WTC11 (cell line): Measurements from ENCODE around the gene GNRH2. TPM values are rescaled to one million over a fixed set of nuclear protein-coding genes. Genes with fewer than 3 reads are reported as not detected.

ENCODE experiments used
- ESRRA ChIP-seq: sonication (generic); formaldehyde crosslinking; IDR thresholded peaks from 2 replicates; pipeline ENCODE4 v1.8.1; 2022; ENCODE audit warnings: mild to moderate bottlenecking, missing genetic modification reagents, borderline replicate concordance
- JAZF1 ChIP-seq: fragments of 250-450 bp; sonication (Bioruptor Pico); IDR thresholded peaks from 2 replicates; pipeline ENCODE4 v1.9.0; 2021; ENCODE audit warnings: moderate library complexity, mild to moderate bottlenecking, inconsistent platforms
- JUN ChIP-seq: sonication (generic); formaldehyde crosslinking; IDR thresholded peaks from 2 replicates; pipeline ENCODE4 v1.8.0; 2023; ENCODE audit warnings: mild to moderate bottlenecking, missing genetic modification reagents
- KAT7 ChIP-seq: sonication (generic); formaldehyde crosslinking; IDR thresholded peaks from 2 replicates; pipeline ENCODE4 v1.8.1; 2023; ENCODE audit warnings: missing genetic modification reagents, mild to moderate bottlenecking, borderline replicate concordance
- MXD4 ChIP-seq: fragments of 250-450 bp; sonication (Bioruptor Pico); IDR thresholded peaks from 2 replicates; pipeline ENCODE4 v1.8.0; 2021; ENCODE audit warnings: mild to moderate bottlenecking, moderate library complexity, borderline replicate concordance
- NFE2L1 ChIP-seq: sonication (generic); formaldehyde crosslinking; IDR thresholded peaks from 2 replicates; pipeline ENCODE4 v1.8.1; 2023; ENCODE audit warnings: missing genetic modification reagents
- TP53 ChIP-seq: sonication (generic); formaldehyde crosslinking; IDR thresholded peaks from 2 replicates; pipeline ENCODE4 v1.8.1; 2023; ENCODE audit warnings: mild to moderate bottlenecking, missing genetic modification reagents
- total RNA-seq: library from RNA; stranded (reverse); gene quantifications from 3 replicates; pipeline ENCODE4 v1.2.3, GENCODE V29; 2021
- TF ChIP-seq, protein P1 (sequence below): sonication (generic); formaldehyde crosslinking; IDR thresholded peaks from 2 replicates; pipeline ENCODE4 v1.8.0; 2022; ENCODE audit warnings: missing genetic modification reagents
- TF ChIP-seq, protein P2 (sequence below): sonication (generic); formaldehyde crosslinking; conservative IDR thresholded peaks from 2 replicates; pipeline ENCODE4 v1.8.1; 2023; ENCODE audit warnings: mild to moderate bottlenecking, low read depth, missing genetic modification reagents, moderate library complexity
- TF ChIP-seq, protein P3 (sequence below): sonication (generic); formaldehyde crosslinking; IDR thresholded peaks from 2 replicates; pipeline ENCODE4 v1.8.1; 2023; ENCODE audit warnings: mild to moderate bottlenecking, missing genetic modification reagents, moderate library complexity
- TF ChIP-seq, protein P4 (sequence below): fragments of 250-450 bp; sonication (Bioruptor Pico); conservative IDR thresholded peaks from 2 replicates; pipeline ENCODE4 v1.9.0; 2021; ENCODE audit warnings: mild to moderate bottlenecking
- TF ChIP-seq, protein P5 (sequence below): sonication (generic); formaldehyde crosslinking; IDR thresholded peaks from 2 replicates; pipeline ENCODE4 v1.8.1; 2023; ENCODE audit warnings: mild to moderate bottlenecking, missing genetic modification reagents, borderline replicate concordance

GNRH2 gene
- total RNA-seq, 1 experiment from 2014 or later = 1.1 TPM

DNA sequence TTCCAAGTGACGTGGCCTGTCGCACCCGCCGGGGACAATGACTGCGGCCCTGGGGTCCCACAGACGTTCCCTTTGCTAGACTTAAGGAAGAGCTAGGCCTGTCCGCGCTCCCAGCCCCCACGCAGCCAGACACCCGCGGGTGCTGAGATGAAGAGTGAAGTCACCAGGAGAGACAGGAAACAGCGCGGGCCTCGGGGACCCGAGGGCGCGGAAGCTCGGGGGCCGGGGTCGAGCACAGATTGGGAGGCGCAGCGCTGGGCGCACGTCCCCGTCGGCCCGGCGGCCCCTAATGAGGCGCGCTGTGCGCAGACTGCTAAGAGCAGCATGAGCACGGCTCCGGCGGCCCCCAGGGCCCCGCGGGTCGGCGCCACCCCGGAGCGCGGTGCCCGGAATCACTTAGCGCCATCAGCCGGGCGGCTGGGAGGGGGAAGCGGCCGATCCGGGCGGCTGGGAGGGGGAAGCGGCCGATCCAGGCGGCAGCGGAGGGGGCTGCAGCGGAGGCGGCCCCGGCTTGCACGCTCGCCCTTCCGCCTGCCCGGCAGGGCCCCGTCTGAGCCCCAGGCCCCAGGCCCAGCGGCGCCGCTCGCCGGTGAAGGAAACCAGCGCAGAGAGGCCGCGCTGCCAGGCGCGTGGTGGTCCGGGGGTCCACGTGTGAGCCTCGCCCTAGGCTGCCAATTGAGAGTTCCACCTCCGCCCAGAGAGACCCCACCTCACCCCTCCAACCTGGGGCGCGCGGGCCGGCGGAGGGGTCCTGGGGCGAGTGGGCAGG lies 49.4 kb downstream of the GNRH2 start (continued):
- TF ChIP-seq, protein P1, sequence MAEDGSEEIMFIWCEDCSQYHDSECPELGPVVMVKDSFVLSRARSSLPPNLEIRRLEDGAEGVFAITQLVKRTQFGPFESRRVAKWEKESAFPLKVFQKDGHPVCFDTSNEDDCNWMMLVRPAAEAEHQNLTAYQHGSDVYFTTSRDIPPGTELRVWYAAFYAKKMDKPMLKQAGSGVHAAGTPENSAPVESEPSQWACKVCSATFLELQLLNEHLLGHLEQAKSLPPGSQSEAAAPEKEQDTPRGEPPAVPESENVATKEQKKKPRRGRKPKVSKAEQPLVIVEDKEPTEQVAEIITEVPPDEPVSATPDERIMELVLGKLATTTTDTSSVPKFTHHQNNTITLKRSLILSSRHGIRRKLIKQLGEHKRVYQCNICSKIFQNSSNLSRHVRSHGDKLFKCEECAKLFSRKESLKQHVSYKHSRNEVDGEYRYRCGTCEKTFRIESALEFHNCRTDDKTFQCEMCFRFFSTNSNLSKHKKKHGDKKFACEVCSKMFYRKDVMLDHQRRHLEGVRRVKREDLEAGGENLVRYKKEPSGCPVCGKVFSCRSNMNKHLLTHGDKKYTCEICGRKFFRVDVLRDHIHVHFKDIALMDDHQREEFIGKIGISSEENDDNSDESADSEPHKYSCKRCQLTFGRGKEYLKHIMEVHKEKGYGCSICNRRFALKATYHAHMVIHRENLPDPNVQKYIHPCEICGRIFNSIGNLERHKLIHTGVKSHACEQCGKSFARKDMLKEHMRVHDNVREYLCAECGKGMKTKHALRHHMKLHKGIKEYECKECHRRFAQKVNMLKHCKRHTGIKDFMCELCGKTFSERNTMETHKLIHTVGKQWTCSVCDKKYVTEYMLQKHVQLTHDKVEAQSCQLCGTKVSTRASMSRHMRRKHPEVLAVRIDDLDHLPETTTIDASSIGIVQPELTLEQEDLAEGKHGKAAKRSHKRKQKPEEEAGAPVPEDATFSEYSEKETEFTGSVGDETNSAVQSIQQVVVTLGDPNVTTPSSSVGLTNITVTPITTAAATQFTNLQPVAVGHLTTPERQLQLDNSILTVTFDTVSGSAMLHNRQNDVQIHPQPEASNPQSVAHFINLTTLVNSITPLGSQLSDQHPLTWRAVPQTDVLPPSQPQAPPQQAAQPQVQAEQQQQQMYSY = no peak
- TF ChIP-seq TP53 (CRISPR knock-in tag) = peak; percentile 33; the same call in 1 of the 2 replicates
- TF ChIP-seq, protein P2, sequence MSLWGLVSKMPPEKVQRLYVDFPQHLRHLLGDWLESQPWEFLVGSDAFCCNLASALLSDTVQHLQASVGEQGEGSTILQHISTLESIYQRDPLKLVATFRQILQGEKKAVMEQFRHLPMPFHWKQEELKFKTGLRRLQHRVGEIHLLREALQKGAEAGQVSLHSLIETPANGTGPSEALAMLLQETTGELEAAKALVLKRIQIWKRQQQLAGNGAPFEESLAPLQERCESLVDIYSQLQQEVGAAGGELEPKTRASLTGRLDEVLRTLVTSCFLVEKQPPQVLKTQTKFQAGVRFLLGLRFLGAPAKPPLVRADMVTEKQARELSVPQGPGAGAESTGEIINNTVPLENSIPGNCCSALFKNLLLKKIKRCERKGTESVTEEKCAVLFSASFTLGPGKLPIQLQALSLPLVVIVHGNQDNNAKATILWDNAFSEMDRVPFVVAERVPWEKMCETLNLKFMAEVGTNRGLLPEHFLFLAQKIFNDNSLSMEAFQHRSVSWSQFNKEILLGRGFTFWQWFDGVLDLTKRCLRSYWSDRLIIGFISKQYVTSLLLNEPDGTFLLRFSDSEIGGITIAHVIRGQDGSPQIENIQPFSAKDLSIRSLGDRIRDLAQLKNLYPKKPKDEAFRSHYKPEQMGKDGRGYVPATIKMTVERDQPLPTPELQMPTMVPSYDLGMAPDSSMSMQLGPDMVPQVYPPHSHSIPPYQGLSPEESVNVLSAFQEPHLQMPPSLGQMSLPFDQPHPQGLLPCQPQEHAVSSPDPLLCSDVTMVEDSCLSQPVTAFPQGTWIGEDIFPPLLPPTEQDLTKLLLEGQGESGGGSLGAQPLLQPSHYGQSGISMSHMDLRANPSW = no peak
- TF ChIP-seq, protein P3, sequence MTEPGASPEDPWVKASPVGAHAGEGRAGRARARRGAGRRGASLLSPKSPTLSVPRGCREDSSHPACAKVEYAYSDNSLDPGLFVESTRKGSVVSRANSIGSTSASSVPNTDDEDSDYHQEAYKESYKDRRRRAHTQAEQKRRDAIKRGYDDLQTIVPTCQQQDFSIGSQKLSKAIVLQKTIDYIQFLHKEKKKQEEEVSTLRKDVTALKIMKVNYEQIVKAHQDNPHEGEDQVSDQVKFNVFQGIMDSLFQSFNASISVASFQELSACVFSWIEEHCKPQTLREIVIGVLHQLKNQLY (CRISPR knock-in tag) = no peak
- TF ChIP-seq MXD4 (CRISPR knock-in tag) = no peak
- no peak for TF ChIP-seq ESRRA (CRISPR knock-in tag)
- 0 out of 2 replicates have a peak, but pooled peaks have one; percentile 23 for TF ChIP-seq KAT7 (CRISPR knock-in tag)
- no peak for TF ChIP-seq NFE2L1
- TF ChIP-seq, protein P4, sequence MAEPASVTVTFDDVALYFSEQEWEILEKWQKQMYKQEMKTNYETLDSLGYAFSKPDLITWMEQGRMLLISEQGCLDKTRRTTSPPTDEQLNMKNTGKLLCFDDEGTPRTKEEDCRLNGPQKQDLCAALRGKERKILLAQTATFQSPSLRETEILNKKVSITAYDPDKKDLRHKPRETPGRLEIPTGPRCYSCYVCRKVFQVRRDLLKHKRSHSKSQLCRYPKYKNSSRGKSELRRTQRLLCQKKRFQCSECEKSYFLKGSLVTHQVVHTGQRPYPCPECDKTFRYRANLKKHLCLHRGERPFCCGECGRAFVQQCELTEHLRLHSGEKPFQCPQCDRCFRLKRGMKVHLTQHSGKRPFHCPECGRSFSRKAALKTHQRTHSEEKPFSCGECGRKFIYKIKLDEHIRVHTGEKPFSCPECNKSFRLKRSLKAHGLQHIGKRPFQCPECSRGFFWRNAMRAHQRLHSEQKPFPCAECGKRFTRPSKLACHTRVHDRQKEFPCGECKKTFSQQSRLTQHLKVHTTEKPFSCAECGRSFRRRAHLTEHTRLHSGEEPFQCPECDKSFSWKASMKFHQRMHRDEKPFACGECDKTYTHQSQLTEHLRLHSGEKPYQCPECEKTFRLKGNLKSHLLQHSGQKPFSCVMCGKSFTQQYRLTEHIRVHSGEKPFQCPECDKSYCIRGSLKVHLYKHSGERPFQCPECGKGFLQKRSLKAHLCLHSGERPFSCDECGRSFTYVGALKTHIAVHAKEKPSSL = no peak
- TF ChIP-seq, protein P5, sequence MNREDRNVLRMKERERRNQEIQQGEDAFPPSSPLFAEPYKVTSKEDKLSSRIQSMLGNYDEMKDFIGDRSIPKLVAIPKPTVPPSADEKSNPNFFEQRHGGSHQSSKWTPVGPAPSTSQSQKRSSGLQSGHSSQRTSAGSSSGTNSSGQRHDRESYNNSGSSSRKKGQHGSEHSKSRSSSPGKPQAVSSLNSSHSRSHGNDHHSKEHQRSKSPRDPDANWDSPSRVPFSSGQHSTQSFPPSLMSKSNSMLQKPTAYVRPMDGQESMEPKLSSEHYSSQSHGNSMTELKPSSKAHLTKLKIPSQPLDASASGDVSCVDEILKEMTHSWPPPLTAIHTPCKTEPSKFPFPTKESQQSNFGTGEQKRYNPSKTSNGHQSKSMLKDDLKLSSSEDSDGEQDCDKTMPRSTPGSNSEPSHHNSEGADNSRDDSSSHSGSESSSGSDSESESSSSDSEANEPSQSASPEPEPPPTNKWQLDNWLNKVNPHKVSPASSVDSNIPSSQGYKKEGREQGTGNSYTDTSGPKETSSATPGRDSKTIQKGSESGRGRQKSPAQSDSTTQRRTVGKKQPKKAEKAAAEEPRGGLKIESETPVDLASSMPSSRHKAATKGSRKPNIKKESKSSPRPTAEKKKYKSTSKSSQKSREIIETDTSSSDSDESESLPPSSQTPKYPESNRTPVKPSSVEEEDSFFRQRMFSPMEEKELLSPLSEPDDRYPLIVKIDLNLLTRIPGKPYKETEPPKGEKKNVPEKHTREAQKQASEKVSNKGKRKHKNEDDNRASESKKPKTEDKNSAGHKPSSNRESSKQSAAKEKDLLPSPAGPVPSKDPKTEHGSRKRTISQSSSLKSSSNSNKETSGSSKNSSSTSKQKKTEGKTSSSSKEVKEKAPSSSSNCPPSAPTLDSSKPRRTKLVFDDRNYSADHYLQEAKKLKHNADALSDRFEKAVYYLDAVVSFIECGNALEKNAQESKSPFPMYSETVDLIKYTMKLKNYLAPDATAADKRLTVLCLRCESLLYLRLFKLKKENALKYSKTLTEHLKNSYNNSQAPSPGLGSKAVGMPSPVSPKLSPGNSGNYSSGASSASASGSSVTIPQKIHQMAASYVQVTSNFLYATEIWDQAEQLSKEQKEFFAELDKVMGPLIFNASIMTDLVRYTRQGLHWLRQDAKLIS (CRISPR knock-in tag) = no peak
- TF ChIP-seq JUN = no peak
- TF ChIP-seq JAZF1 (CRISPR knock-in tag) = no peak
